ENCODE results near the gene TMEM273.

TMEM273 gene

GRCh38 chr10:49134327-49134726 is 53.9 kb downstream of the TMEM273 start:
- no peaks in the 10 kb centered on the region for H3K27me3 ChIP-seq (ENCODE audit: insufficient read depth, low read length)
- no peak overlapping the region for H3K4me3 ChIP-seq (ENCODE audit: low read length)
- H3K9me3 ChIP-seq (ENCODE audit: low read length) = no peaks in the 10 kb centered on the region
- H3K36me3 ChIP-seq (ENCODE audit: insufficient read depth, low read length) = no peaks in the 10 kb centered on the region
- no peak overlapping the region for H2AFZ ChIP-seq (ENCODE audit: low read depth, low read length)
- no peaks in the 10 kb centered on the region for H3K4me1 ChIP-seq (ENCODE audit: insufficient read depth, low read length)

- no peak within 1 kb of the TSS for H2AFZ ChIP-seq (ENCODE audit: low read depth, low read length)
- H3K4me1 ChIP-seq (ENCODE audit: insufficient read depth, low read length) = no peaks in the 10 kb centered on the region
- no peaks in the 10 kb centered on the region for H3K36me3 ChIP-seq (ENCODE audit: insufficient read depth, low read length)
- H3K27me3 ChIP-seq (ENCODE audit: insufficient read depth, low read length) = no peaks in the 10 kb centered on the region
- H3K9me3 ChIP-seq (ENCODE audit: low read length) = no peaks in the 10 kb centered on the region
- H3K4me3 ChIP-seq (ENCODE audit: low read length) = no peak within 1 kb of the TSS
Measured at GRCh38 chr10:49133706-49134248, 54.4 kb downstream of the TMEM273 start, which contains the start of gene FAM170B. FAM170B (minus strand) TSS chr10:49134021; CDS start chr10:49133918, 103 bp downstream.

- no peak overlapping the region for H3K4me3 ChIP-seq (ENCODE audit: low read length)
- H2AFZ ChIP-seq (ENCODE audit: low read depth, low read length) = no peak overlapping the region
- H3K9me3 ChIP-seq (ENCODE audit: low read length) = no peaks in the 10 kb centered on the region
- no peaks in the 10 kb centered on the region for H3K4me1 ChIP-seq (ENCODE audit: insufficient read depth, low read length)
- no peaks in the 10 kb centered on the region for H3K36me3 ChIP-seq (ENCODE audit: insufficient read depth, low read length)
- H3K27me3 ChIP-seq (ENCODE audit: insufficient read depth, low read length) = no peaks in the 10 kb centered on the region
Measured at GRCh38 chr10:49132362-49132737, 55.8 kb downstream of the TMEM273 start.

- Histone ChIP-seq H3K27me3 (ENCODE audit: insufficient read depth, low read length) (no peaks in the 10 kb centered on the region), H3K36me3 (ENCODE audit: insufficient read depth, low read length) (no peaks in the 10 kb centered on the region), H3K9me3 (ENCODE audit: low read length) (no peaks in the 10 kb centered on the region), H2AFZ (ENCODE audit: low read depth, low read length) (no peak overlapping the region), H3K4me3 (ENCODE audit: low read length) (no peak overlapping the region), H3K4me1 (ENCODE audit: insufficient read depth, low read length) (no peaks in the 10 kb centered on the region)
Measured at GRCh38 chr10:49131507-49132361, 56.5 kb downstream of the TMEM273 start.

- H3K36me3 ChIP-seq (ENCODE audit: insufficient read depth, low read length) = no peaks in the 10 kb centered on the region
- no peak overlapping the region for H2AFZ ChIP-seq (ENCODE audit: low read depth, low read length)
- no peaks in the 10 kb centered on the region for H3K9me3 ChIP-seq (ENCODE audit: low read length)
- H3K4me1 ChIP-seq (ENCODE audit: insufficient read depth, low read length) = no peaks in the 10 kb centered on the region
- H3K27me3 ChIP-seq (ENCODE audit: insufficient read depth, low read length) = no peaks in the 10 kb centered on the region
- no peak overlapping the region for H3K4me3 ChIP-seq (ENCODE audit: low read length)
Measured at GRCh38 chr10:49129376-49129775, 58.8 kb downstream of the TMEM273 start.

GRCh38 chr10:49128854-49129253 is 59.3 kb downstream of the TMEM273 start:
- Histone ChIP-seq H3K9me3 (ENCODE audit: low read length) (no peaks in the 10 kb centered on the region), H3K27me3 (ENCODE audit: insufficient read depth, low read length) (no peaks in the 10 kb centered on the region), H2AFZ (ENCODE audit: low read depth, low read length) (no peak overlapping the region), H3K4me3 (ENCODE audit: low read length) (no peak overlapping the region), H3K4me1 (ENCODE audit: insufficient read depth, low read length) (no peaks in the 10 kb centered on the region), H3K36me3 (ENCODE audit: insufficient read depth, low read length) (no peaks in the 10 kb centered on the region)

- Histone ChIP-seq H3K9me3 (ENCODE audit: low read length) (no peaks in the 10 kb centered on the region), H2AFZ (ENCODE audit: low read depth, low read length) (no peak overlapping the region), H3K4me3 (ENCODE audit: low read length) (no peak overlapping the region), H3K27me3 (ENCODE audit: insufficient read depth, low read length) (no peaks in the 10 kb centered on the region), H3K36me3 (ENCODE audit: insufficient read depth, low read length) (no peaks in the 10 kb centered on the region), H3K4me1 (ENCODE audit: insufficient read depth, low read length) (no peaks in the 10 kb centered on the region)
Measured at GRCh38 chr10:49123981-49124950, 63.9 kb downstream of the TMEM273 start.

GRCh38 chr10:49120911-49121310 is 67.3 kb downstream of the TMEM273 start:
- H3K4me1 ChIP-seq (ENCODE audit: insufficient read depth, low read length) = peaks cover 17% of the 10 kb centered on the region
- no peaks in the 10 kb centered on the region for H3K27me3 ChIP-seq (ENCODE audit: insufficient read depth, low read length)
- H3K36me3 ChIP-seq (ENCODE audit: insufficient read depth, low read length) = no peaks in the 10 kb centered on the region
- H3K9me3 ChIP-seq (ENCODE audit: low read length) = no peaks in the 10 kb centered on the region
- no peak overlapping the region for H3K4me3 ChIP-seq (ENCODE audit: low read length)
- H2AFZ ChIP-seq (ENCODE audit: low read depth, low read length) = no peak overlapping the region

- Histone ChIP-seq H3K4me3 (ENCODE audit: low read length) (no peak overlapping the region), H3K9me3 (ENCODE audit: low read length) (no peaks in the 10 kb centered on the region), H3K36me3 (ENCODE audit: insufficient read depth, low read length) (no peaks in the 10 kb centered on the region), H3K27me3 (ENCODE audit: insufficient read depth, low read length) (peaks cover 3% of the 10 kb centered on the region), H2AFZ (ENCODE audit: low read depth, low read length) (no peak overlapping the region), H3K4me1 (ENCODE audit: insufficient read depth, low read length) (peaks cover 17% of the 10 kb centered on the region)
Measured at GRCh38 chr10:49119746-49120145, 68.4 kb downstream of the TMEM273 start.

GRCh38 chr10:49118430-49119074 is 69.6 kb downstream of the TMEM273 start:
- H3K4me3 ChIP-seq (ENCODE audit: low read length) = no peak overlapping the region
- no peaks in the 10 kb centered on the region for H3K9me3 ChIP-seq (ENCODE audit: low read length)
- H3K36me3 ChIP-seq (ENCODE audit: insufficient read depth, low read length) = no peaks in the 10 kb centered on the region
- H3K4me1 ChIP-seq (ENCODE audit: insufficient read depth, low read length) = peaks cover 17% of the 10 kb centered on the region
- H3K27me3 ChIP-seq (ENCODE audit: insufficient read depth, low read length) = peaks cover 3% of the 10 kb centered on the region
- peak overlapping the region; percentile 37 for H2AFZ ChIP-seq (ENCODE audit: low read depth, low read length)

GRCh38 chr10:49117376-49118070 is 70.7 kb downstream of the TMEM273 start:
- H3K27me3 ChIP-seq (ENCODE audit: insufficient read depth, low read length) = peaks cover 3% of the 10 kb centered on the region
- H3K9me3 ChIP-seq (ENCODE audit: low read length) = no peaks in the 10 kb centered on the region
- H3K4me3 ChIP-seq (ENCODE audit: low read length) = no peak overlapping the region
- peaks cover 17% of the 10 kb centered on the region for H3K4me1 ChIP-seq (ENCODE audit: insufficient read depth, low read length)
- no peak overlapping the region for H2AFZ ChIP-seq (ENCODE audit: low read depth, low read length)
- no peaks in the 10 kb centered on the region for H3K36me3 ChIP-seq (ENCODE audit: insufficient read depth, low read length)

Data from neuron (in vitro differentiated cells).